GM19328 (cell line): ENCODE results near the gene CADM2.

ENCODE experiments used
- ATAC-seq: cut with Tn5 transposase; IDR thresholded peaks from one replicate; pipeline ENCODE4 v1.9.1; 2021; ENCODE audit warnings: mild to moderate bottlenecking, moderate library complexity; ENCODE audit not compliant: unreplicated experiment

The CADM2 gene

GRCh38 chr3:85176799-85177198 is 218.0 kb downstream of the CADM2 start:
- no peak for ATAC-seq

GRCh38 chr3:85182975-85183752 is 224.4 kb downstream of the CADM2 start:
- no peak for ATAC-seq

- no peak for ATAC-seq
These were observed 226.7 kb downstream of the CADM2 start for GRCh38 chr3:85185495-85185894.

GRCh38 chr3:85189731-85190130 is 230.9 kb downstream of the CADM2 start:
- no peak for ATAC-seq

GRCh38 chr3:85193565-85193964 is 234.8 kb downstream of the CADM2 start:
- no peak for ATAC-seq

- no peak for ATAC-seq
These were observed 249.9 kb downstream of the CADM2 start for GRCh38 chr3:85208650-85209049.

- no peak for ATAC-seq
These were observed 251.8 kb downstream of the CADM2 start for GRCh38 chr3:85210540-85210939.

GRCh38 chr3:85228966-85229365 is 270.2 kb downstream of the CADM2 start:
- no peak for ATAC-seq

GRCh38 chr3:85244091-85244490 is 285.3 kb downstream of the CADM2 start:
- ATAC-seq, result no peak

GRCh38 chr3:85244519-85244918 is 285.7 kb downstream of the CADM2 start:
- ATAC-seq, result no peak

- no peak for ATAC-seq
These were observed 293.0 kb downstream of the CADM2 start for GRCh38 chr3:85251766-85252165.

GRCh38 chr3:85252686-85253085 is 293.9 kb downstream of the CADM2 start:
- no peak for ATAC-seq

- no peak for ATAC-seq
These were observed 295.9 kb downstream of the CADM2 start for GRCh38 chr3:85254738-85255137.

- no peak for ATAC-seq
These were observed 297.2 kb downstream of the CADM2 start for GRCh38 chr3:85255949-85256348.

- no peak for ATAC-seq
These were observed 299.5 kb downstream of the CADM2 start for GRCh38 chr3:85258326-85258725.

GRCh38 chr3:85258819-85259218 is 300.0 kb downstream of the CADM2 start:
- ATAC-seq, result no peak

GRCh38 chr3:85259748-85260147 is 301.0 kb downstream of the CADM2 start:
- ATAC-seq, result no peak

GRCh38 chr3:85264381-85264780 is 305.6 kb downstream of the CADM2 start:
- no peak for ATAC-seq

GRCh38 chr3:85270488-85270887 is 311.7 kb downstream of the CADM2 start:
- no peak for ATAC-seq

GRCh38 chr3:85271911-85272310 is 313.1 kb downstream of the CADM2 start:
- no peak for ATAC-seq

- ATAC-seq, result no peak
These were observed 329.5 kb downstream of the CADM2 start for GRCh38 chr3:85288257-85288656.

- no peak for ATAC-seq
These were observed 338.5 kb downstream of the CADM2 start for GRCh38 chr3:85297291-85297690.

GRCh38 chr3:85298032-85298431 is 339.2 kb downstream of the CADM2 start:
- ATAC-seq, result no peak
